ENCODE data around the gene SAA1.
"Not testable (repeated sequence)": the region's sequence is repeated elsewhere in the genome, so short reads cannot be mapped to it uniquely, and the experiment has no call there.

The SAA1 gene

DNA sequence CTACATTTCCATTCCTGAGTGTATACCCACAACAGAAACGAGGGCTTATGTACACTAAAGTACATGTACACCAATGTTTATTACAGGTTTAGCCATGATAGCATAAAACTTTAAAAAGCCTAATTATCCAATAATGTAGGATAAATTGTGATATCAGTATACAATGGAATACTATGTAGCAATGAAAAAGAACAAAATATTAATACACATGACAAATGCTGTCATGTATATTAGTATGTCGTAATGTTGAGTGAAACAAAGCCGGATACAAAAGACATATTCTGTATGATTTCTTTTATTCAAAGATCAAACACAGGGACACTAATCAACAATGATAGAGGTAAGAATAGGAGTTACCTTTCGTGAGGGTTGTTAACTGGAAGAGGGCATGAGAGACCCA, 32.2 kb upstream of the SAA1 start:
- no peak overlapping the region for H3K27ac ChIP-seq
- TF ChIP-seq ZFX (IDR thresholded peaks at IDR 0.05) (no peak), CTCF (conservative IDR thresholded peaks at IDR 0.05) (no peak)

DNA sequence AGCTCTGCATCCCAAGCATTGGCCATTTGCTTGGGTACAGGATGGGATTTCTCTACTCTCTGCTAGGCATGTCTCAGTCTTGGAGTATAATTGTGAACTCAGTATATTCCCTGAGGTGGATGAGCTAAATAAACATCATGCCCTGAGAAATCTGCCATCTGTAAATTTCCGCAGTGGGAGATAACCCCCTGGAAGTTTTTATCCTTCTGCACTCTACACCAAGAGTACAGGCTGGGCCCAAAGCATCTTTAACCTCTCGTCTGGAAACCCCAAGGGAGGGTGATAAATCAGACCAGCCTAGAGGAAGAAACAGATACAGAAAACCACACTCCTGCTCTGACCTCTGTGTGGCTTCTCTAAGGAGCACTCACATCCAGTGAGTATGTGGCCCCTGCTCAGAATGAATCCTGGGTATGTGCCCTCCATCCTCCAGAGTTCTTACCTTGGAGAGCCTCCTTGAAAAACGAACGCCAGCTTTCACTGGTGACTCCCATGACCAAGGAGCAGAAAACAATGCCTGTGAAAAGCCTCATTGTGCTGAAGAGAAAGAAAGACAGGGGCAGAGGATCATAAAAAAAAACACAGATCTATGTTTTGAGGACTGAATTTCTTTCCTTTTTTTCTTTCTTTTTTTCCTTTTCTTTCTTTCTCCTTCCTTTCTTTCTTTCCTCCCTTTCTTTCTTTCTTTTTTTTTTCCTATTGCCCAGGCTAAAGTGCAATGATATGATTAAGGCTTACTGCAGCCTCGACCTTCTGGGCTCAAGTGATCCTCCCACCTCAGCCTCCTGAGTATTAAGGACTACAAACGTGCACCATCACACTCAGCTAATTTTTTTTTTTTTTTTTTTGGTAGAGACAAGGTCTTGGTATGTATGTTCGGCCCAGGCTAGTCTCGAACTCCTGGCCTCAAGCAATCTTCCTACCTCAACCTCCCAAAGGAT, 30.4 kb upstream of the SAA1 start:
- no peak overlapping the region for H3K27ac ChIP-seq
- TF ChIP-seq ZFX (IDR thresholded peaks at IDR 0.05) (no peak), CTCF (conservative IDR thresholded peaks at IDR 0.05) (no peak)

- H3K27ac ChIP-seq, result no peak within 1 kb of the TSS
- TF ChIP-seq ZFX (IDR thresholded peaks at IDR 0.05) (no peak), CTCF (conservative IDR thresholded peaks at IDR 0.05) (no peak)
These were observed 29.3 kb upstream of the SAA1 start, which contains the start of gene SAA4 for GRCh38 chr11:18236664-18237356. SAA4 (minus strand) TSS chr11:18236802; CDS start chr11:18235926, 876 bp downstream.

GRCh38 chr11:18239655-18240054, 26.4 kb upstream of the SAA1 start:
- H3K27ac ChIP-seq, result no peak overlapping the region
- TF ChIP-seq ZFX (IDR thresholded peaks at IDR 0.05), result no peak
- TF ChIP-seq CTCF (conservative IDR thresholded peaks at IDR 0.05), result no peak

DNA sequence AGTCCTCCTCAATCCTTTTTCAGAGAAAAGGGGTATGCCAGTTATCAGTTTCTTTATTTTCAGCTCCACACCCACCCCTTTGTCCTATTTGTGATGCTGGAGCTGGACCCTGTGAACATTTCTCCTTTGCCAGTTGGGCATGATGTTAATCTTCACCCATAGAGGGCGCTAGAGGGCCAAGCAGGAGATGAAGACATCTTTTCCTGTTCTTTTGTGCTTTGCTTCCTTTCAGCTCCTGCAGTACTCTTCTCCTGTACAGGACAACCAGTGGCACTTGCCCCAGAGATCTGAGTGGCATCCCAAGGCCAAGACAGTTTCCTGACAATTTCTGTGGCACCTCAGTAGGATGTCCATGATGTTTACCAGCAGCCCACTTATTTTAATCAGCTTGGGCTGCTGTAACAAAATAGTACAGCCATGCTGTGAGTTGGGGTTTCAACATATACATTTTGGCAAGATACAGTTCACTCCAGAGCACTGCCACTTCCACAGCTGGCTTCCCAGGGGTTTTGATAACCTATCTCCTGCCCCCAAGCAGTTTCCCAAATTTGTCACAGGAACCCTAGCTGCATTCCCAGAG, 22.2 kb upstream of the SAA1 start:
- H3K27ac ChIP-seq, result no peak overlapping the region
- TF ChIP-seq CTCF (conservative IDR thresholded peaks at IDR 0.05), result peak; percentile 90
- TF ChIP-seq ZFX (IDR thresholded peaks at IDR 0.05), result no peak

- H3K27ac ChIP-seq, result no peak overlapping the region
- TF ChIP-seq CTCF (conservative IDR thresholded peaks at IDR 0.05), result no peak
- TF ChIP-seq ZFX (IDR thresholded peaks at IDR 0.05), result no peak
These were observed 20.7 kb upstream of the SAA1 start for GRCh38 chr11:18245396-18245795.

- not testable (repeated sequence) for H3K27ac ChIP-seq
These were observed 19.5 kb upstream of the SAA1 start for GRCh38 chr11:18246379-18247190.

- not testable (repeated sequence) for H3K27ac ChIP-seq
These were observed 18.9 kb upstream of the SAA1 start for GRCh38 chr11:18247191-18247581.

Measured in C4-2B (cell line).